ENCODE data around the gene UFSP1. TPM values are rescaled to one million over a fixed set of nuclear protein-coding genes. Genes with fewer than 3 reads are reported as not detected.
"Not testable (repeated sequence)": the region's sequence is repeated elsewhere in the genome, so short reads cannot be mapped to it uniquely, and the experiment has no call there.

UFSP1 gene
- total RNA-seq, 1 donor from 2014 or later, result 4.6 TPM

GRCh38 chr7:100860702-100861615, 28.6 kb downstream of the UFSP1 start:
- no peak for DNase-seq (ENCODE audit: low spot score)

GRCh38 chr7:100859856-100860255, 29.7 kb downstream of the UFSP1 start:
- DNase-seq (ENCODE audit: low spot score), result no peak

GRCh38 chr7:100856871-100857282, 32.6 kb downstream of the UFSP1 start:
- DNase-seq (ENCODE audit: low spot score), result no peak

GRCh38 chr7:100855515-100855914, 34.0 kb downstream of the UFSP1 start:
- DNase-seq (ENCODE audit: low spot score), result no peak

GRCh38 chr7:100854899-100855298, 34.6 kb downstream of the UFSP1 start:
- DNase-seq (ENCODE audit: low spot score), result not testable (repeated sequence)

- no peak for DNase-seq (ENCODE audit: low spot score)
Measured at GRCh38 chr7:100854146-100854895, 35.2 kb downstream of the UFSP1 start.

- peak; percentile 93 for DNase-seq (ENCODE audit: low spot score)
Measured at GRCh38 chr7:100852048-100852872, 37.3 kb downstream of the UFSP1 start, which contains the start of gene SLC12A9. SLC12A9 (plus strand) TSS chr7:100852713; CDS start chr7:100854198, 1,485 bp downstream.

- DNase-seq (ENCODE audit: low spot score), result no peak
Measured at GRCh38 chr7:100847360-100847759, 42.2 kb downstream of the UFSP1 start.

GRCh38 chr7:100840470-100841100, 48.9 kb downstream of the UFSP1 start:
- DNase-seq (ENCODE audit: low spot score), result no peak

- DNase-seq (ENCODE audit: low spot score), result no peak
Measured at GRCh38 chr7:100839361-100839760, 50.2 kb downstream of the UFSP1 start.

Other genes with a start within 250 kb of the UFSP1 start
- 2.2 TPM for gene TFR2, start 248.2 kb downstream of the UFSP1 start, total RNA-seq
- not detected for gene ACTL6B, start 233.3 kb downstream of the UFSP1 start, total RNA-seq
- 225 TPM for gene GNB2, start 216.0 kb downstream of the UFSP1 start, total RNA-seq
- gene GIGYF1, start 195.5 kb downstream of the UFSP1 start, total RNA-seq, result 44.9 TPM
- 28.0 TPM for gene POP7, start 183.6 kb downstream of the UFSP1 start, total RNA-seq
- gene EPO, start 169.2 kb downstream of the UFSP1 start, total RNA-seq, result 0.68 TPM
- gene ZAN, start 156.1 kb downstream of the UFSP1 start, total RNA-seq, result not detected
- gene EPHB4, start 62.2 kb downstream of the UFSP1 start, total RNA-seq, result 58.4 TPM
- 41.9 TPM for gene SLC12A9, start 37.0 kb downstream of the UFSP1 start, total RNA-seq
- 120 TPM for gene TRIP6, start 22.3 kb downstream of the UFSP1 start, total RNA-seq
- gene SRRT, start 14.6 kb downstream of the UFSP1 start, total RNA-seq, result 133 TPM
- gene ACHE, start 6.2 kb upstream of the UFSP1 start, total RNA-seq, result 4.0 TPM
- 2.1 TPM for gene MUC3A, start 59.8 kb upstream of the UFSP1 start, total RNA-seq
- gene MUC12, start 79.8 kb upstream of the UFSP1 start, total RNA-seq, result 2.1 TPM
- not detected for gene MUC17, start 130.4 kb upstream of the UFSP1 start, total RNA-seq
- 57.3 TPM for gene TRIM56, start 195.8 kb upstream of the UFSP1 start, total RNA-seq
- gene SERPINE1, start 237.4 kb upstream of the UFSP1 start, total RNA-seq, result 4.3 TPM